Amniotic stem cell (primary cell): ENCODE data around the gene FARP1.

Experiments
- DNase-seq: peaks from one replicate; lab custom pipeline; 2025; lab: John Stamatoyannopoulos, UW

Gene FARP1

GRCh38 chr13:98175043-98175442 lies 32.1 kb downstream of the FARP1 start:
- no peak for DNase-seq

- no peak for DNase-seq
These were observed 32.9 kb downstream of the FARP1 start for GRCh38 chr13:98175823-98176222.

GRCh38 chr13:98176777-98177608 lies 34.1 kb downstream of the FARP1 start, which contains the start of gene RNF113B:
Gene RNF113B, minus strand, starts transcription at chr13:98177269. Its CDS starts 33 bp downstream, at chr13:98177236.
- DNase-seq = no peak

- DNase-seq = no peak
These were observed 37.2 kb downstream of the FARP1 start for GRCh38 chr13:98180092-98180491.

- DNase-seq = no peak
These were observed 38.4 kb downstream of the FARP1 start for GRCh38 chr13:98181111-98181815.

DNA sequence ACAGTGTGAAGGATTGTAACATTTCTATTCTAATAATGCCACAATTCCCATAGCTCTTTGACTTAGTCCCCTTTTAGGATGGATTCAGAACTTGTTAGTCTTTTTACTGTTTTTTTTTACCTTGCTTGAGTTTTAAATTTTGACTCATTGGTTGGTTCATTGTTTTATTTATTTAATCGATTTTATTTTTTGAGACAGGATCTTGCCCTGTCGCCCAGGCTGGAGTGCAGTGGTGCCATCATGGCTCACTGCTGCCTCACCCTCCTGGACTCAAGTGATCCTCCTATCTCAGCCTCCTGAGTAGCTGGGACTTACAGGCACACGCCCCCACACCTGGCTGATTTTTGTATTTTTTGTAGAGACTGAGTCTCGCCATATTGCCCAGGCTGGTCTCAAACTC lies 39.3 kb downstream of the FARP1 start:
- DNase-seq = no peak

- no peak for DNase-seq
These were observed 39.7 kb downstream of the FARP1 start for GRCh38 chr13:98182589-98182988.

- no peak for DNase-seq
These were observed 41.9 kb downstream of the FARP1 start for GRCh38 chr13:98184792-98185191.

GRCh38 chr13:98187155-98187964 lies 44.5 kb downstream of the FARP1 start:
- DNase-seq = no peak

DNA sequence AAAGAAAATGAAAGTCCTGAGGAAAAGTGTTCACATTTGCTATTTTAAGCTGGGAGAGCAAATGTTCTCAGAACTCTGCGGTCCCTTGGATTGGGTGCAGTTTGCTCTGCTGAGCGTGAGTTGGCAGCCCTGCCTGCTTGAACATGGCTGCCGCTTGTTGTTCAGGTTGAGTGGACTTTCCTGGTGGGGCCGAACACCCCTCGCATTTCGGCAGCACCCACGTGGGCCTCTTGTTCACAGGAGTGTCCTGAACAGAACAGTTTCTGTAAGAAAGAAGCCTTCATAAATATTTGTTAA lies 45.0 kb downstream of the FARP1 start:
- DNase-seq = no peak

GRCh38 chr13:98188544-98189166 lies 45.8 kb downstream of the FARP1 start:
- DNase-seq = no peak

DNA sequence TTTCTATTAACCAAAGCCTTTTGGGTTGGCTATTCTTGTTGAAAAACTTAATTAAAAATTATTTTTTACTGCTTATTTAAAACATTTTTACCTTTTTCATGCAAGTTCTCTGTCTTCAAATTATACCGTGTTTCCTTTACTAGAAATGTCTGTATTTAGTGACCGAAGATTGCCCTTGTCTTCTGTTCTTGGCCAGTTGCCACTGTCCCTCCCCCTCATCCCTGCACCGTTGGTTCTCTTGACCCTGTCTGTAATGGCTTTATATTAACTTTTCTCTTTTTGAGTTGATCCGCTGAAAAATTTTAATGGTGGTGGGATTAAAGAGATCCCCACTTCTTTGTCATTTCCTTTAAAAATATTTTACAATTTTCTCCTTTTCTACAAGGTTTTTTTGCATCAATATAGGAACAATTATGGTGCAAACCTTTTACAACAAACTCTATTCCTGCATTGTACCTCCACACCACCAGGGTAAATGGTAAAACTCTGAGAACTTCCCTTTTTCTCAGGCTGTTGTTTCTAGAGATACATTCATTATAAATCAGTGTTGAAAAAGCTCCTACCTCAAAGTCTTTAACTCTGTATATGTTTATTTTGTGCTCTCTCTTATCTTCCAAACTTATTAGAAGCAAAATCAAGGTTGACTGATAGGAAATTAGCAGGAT lies 47.1 kb downstream of the FARP1 start:
- no peak for DNase-seq

- no peak for DNase-seq
These were observed 48.1 kb downstream of the FARP1 start for GRCh38 chr13:98190889-98191444.

- DNase-seq = no peak
These were observed 49.1 kb downstream of the FARP1 start for GRCh38 chr13:98192008-98192407.

GRCh38 chr13:98195054-98195791 lies 52.3 kb downstream of the FARP1 start:
- DNase-seq = no peak

DNA sequence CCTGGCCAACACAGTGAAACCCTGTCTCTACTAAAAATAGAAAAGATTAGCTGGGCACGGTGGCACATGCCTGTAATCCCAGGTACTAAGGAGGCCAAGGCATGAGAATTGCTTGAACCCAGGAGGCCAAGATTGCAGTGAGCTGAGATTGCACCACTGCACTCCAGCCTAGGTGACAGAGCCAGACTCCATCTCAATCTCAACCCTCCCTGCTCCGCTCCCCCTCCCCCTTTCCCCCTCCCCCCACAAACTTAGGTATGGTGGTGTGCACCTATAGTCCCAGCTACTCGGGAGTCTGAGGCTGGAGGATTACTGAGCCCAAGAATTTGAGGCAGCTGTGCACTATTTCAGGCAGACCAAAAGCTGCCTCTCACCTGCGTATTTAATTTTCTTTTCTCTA lies 55.8 kb downstream of the FARP1 start:
- no peak for DNase-seq

- DNase-seq = no peak
These were observed 56.6 kb downstream of the FARP1 start for GRCh38 chr13:98199480-98199879.

- DNase-seq = no peak
These were observed 57.5 kb downstream of the FARP1 start for GRCh38 chr13:98200211-98200878.

GRCh38 chr13:98201189-98201588 lies 58.3 kb downstream of the FARP1 start:
- DNase-seq = no peak

GRCh38 chr13:98201984-98202383 lies 59.1 kb downstream of the FARP1 start:
- no peak for DNase-seq
